Measurements from ENCODE around the gene TNS2.
"Not testable (repeated sequence)": the region's sequence is repeated elsewhere in the genome, so short reads cannot be mapped to it uniquely, and the experiment has no call there.

The TNS2 gene, protein sequence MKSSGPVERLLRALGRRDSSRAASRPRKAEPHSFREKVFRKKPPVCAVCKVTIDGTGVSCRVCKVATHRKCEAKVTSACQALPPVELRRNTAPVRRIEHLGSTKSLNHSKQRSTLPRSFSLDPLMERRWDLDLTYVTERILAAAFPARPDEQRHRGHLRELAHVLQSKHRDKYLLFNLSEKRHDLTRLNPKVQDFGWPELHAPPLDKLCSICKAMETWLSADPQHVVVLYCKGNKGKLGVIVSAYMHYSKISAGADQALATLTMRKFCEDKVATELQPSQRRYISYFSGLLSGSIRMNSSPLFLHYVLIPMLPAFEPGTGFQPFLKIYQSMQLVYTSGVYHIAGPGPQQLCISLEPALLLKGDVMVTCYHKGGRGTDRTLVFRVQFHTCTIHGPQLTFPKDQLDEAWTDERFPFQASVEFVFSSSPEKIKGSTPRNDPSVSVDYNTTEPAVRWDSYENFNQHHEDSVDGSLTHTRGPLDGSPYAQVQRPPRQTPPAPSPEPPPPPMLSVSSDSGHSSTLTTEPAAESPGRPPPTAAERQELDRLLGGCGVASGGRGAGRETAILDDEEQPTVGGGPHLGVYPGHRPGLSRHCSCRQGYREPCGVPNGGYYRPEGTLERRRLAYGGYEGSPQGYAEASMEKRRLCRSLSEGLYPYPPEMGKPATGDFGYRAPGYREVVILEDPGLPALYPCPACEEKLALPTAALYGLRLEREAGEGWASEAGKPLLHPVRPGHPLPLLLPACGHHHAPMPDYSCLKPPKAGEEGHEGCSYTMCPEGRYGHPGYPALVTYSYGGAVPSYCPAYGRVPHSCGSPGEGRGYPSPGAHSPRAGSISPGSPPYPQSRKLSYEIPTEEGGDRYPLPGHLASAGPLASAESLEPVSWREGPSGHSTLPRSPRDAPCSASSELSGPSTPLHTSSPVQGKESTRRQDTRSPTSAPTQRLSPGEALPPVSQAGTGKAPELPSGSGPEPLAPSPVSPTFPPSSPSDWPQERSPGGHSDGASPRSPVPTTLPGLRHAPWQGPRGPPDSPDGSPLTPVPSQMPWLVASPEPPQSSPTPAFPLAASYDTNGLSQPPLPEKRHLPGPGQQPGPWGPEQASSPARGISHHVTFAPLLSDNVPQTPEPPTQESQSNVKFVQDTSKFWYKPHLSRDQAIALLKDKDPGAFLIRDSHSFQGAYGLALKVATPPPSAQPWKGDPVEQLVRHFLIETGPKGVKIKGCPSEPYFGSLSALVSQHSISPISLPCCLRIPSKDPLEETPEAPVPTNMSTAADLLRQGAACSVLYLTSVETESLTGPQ (N-terminal part only)

DNA sequence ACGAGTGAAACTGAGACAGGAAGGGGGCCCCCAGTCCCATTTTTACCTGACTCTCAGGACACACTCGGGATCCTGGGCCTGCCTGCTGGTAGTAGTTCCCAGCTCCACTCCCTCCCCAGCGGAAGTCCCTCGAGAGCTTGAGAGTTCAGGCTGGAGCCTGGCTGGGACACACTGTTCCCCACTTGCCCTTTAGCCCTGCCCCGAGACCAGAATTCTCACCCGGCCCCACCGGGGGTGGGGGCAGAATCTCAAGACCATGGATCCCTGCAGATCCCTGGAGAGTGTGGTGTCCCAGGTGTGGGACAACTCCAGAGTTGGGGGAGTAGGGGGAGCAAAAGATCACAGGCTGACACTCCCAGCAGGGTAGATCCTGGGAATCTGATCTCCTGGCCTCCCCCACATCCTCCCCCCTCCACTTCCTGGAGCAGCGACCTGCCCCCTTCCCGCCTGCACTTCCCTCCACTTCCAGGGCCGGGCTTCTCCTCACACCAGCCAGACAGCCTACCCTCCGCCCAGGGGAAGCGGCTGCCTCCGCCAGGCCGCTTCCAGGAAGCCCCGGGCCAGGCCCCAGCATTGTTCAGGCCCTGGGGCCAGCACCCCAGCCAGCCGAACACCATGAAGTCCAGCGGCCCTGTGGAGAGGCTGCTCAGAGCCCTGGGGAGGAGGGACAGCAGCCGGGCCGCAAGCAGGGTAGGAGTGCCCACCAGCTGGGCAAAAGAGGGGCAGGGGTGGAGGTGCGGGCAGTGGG, at the start of gene TNS2:
TSS of gene TNS2 (plus strand) at position 495 of the 748 bp plus-strand sequence. CDS start at position 616, 121 bp downstream.
- DNase-seq, result no peak

DNA sequence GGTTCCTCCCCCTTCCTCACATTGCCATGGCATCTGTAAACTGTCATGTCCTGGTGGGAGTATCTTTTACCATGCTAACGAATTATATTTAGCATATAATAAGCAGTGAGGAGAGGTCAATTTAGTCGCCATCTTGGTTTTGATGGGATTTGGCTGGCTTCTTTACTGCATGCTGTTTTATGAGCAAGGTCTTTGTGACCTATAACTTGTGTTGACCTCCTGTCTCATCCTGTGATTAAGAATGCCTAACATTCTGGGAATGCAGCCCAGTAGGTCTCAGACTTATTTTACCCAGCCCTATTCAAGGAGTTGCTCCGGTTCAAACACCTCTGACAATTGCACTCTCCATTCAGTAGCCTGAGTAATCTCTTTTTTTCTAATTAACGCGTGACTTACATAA, 45.7 kb upstream of the TNS2 start:
- DNase-seq, result no peak

DNA sequence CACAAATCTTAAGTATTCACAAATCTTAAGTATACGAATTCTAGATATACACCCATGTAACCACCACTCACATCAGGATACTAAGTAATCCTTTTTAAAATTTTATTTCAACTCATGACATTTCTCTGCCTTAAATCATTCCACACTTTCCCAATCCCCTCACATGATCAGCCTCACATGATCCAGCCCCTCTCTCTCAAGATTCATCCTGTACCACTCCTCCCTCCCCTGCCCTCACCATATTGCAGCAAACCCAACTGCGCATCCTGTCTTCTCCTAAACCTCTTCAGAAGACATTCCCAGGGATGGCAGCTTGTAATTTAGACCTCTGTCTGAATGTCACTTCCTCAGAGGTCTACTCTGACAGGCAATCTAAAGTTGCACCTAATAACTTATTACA, 45.3 kb upstream of the TNS2 start:
- no peak for DNase-seq

DNA sequence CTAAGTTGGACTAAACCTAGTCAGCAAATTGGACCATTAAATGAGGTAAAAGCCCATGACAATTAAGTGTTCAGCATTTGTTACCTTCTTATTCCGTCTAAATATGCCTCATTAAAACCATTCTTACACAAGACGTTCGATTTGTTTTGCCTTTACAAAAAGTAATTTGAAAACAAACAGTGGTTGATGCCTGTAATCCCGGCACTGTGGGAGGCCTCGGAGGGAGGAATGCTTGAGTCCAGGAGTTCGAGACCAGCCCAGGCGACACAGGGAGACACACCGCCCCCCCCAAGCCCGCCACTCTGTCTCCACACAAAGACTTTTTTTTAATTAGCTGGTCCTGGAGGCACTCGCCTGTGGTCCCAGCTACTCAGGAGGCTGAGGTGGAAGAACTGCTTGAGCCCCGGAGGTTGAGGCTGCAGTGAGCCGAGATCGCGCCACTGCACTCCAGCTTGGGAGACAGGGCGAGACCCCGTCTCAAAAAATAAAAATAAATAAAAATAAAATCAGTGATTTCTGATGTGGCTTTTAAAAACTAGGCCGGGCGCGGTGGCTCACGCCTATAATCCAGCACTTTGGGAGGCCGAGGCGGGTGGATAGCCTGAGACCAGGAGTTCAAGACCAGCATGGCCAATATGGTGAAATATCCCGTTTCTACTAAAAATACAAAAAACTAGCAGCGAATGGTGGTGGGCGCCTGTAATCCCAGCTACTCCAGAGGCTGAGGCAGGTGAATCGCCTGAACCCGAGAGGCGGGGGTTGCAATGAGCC, 44.5 kb upstream of the TNS2 start:
- peak; percentile 20 for DNase-seq

DNA sequence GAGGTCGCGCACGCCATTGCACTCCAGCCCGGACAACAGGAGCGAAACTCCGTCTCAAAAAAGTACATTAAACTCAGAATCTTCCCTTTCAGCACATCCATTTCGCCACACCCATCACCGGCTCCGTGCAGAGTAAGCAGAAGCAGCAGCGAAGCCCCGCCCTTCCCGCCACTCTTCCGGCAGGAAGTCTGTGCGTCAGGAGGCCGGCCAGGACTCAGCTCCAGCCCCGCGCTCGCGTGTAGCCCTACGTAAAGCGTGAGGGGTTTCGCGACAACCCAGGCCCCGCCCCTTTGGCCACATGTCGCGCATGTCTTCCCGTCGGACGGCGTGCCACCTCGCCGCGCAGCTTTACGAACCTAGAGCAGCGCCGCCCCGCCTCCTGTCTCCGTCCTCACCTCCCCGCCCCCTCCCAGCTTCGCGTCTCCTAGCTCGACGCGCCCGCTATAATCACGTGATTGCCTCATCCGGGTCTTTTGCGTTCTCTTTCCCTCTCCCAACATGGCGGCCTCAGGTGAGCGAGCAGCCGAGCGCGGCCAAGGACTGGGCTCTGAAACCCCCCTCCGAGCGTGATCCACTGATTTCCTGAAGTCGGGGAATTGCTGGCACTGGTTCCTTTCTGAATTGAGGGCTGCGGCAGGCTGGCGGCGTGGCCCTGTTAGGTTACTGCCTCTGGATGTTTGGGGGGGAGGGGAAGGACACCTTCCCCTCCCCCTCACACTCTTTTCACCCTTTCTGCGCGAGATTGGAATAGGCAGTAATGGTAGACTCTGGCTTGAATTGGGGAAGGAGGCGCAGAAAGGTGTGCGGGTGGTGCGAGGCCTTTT, 43.7 kb upstream of the TNS2 start, which contains the start of gene EIF4B:
TSS of gene EIF4B (plus strand) at position 471 of the 824 bp plus-strand sequence. CDS start at position 499, 28 bp downstream.
- peak; percentile 100 for DNase-seq

DNA sequence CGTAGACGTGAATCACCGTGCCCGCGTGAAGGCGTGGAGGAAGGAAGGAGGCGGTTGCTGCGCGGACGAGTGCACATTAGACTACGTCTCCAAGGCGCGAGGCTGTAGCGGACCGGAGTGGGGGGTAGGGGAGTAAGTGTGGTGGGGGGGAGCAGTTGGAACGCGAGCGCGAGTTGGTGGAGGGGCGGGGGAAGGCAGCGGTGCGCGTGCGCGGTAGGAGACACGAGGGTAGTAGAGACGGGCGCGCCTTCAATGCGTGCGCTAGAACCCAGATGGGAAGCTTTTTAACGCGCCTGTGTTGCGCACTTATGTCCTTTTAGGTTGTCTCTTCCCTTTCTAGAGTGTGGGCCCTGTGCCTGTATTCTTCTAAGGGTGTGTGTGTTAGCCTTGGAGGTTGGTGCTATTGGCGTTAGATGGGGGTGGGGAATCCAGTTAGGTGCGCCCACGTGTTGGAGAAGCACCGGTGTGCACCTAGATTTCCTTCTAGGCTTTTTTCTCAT, 43.0 kb upstream of the TNS2 start:
- peak; percentile 80 for DNase-seq

DNA sequence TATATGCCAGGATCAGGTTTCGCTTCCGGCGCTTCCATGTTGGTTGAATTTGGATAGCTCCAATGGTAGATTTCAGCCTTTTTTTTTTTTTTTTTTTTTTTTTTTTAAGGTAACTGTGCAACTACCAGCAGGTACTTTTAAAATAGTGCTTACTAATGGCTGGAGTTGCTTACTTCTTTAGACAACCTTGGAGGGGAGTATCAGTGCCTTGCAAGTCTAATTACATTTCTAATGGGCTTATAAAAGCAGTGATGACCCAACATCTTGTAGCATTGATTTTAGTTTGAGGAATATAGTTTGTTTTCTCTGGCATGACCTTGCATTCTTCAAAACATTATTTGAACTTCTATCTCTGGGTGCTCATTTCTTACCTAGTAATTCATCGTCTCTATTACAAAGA, 42.5 kb upstream of the TNS2 start:
- no peak for DNase-seq

DNA sequence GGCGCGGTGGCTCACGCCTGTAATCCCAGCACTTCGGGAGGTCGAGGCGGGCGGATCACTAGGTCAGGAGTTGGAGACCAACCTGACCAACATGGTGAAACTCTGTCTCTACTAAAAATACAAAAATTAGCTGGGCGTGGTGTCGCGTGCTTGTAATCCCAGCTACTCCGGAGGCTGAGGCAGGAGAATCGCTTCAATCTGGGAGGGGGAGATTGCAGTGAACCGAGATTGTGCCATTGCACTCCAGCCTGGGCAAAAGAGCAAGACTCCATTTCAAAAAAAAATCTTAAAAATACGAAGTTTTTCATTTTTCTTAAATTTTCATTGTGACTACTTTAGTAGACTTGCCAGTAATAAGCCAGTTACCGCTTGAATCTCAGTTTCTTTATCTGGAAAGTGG, 41.1 kb upstream of the TNS2 start:
- not testable (repeated sequence) for DNase-seq

DNA sequence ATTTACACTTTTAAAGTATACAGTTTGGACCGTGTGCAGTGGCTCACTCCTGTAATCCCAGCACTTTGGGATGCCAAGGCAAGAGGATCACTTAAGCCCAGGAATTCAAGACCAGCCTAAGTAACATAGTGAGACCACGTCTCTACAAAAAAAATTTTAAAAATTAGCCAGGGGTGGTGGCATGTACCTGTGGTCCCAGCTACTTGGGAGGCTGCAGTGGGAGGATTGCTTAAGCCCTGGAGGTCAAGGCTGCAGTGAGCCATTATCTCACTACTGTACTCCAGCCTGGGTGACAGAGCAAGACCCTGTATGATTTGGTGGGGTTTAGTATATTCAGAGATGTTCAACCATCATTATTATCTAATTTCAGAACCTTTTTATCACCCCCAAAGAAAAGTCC, 38.9 kb upstream of the TNS2 start:
- no peak for DNase-seq

DNA sequence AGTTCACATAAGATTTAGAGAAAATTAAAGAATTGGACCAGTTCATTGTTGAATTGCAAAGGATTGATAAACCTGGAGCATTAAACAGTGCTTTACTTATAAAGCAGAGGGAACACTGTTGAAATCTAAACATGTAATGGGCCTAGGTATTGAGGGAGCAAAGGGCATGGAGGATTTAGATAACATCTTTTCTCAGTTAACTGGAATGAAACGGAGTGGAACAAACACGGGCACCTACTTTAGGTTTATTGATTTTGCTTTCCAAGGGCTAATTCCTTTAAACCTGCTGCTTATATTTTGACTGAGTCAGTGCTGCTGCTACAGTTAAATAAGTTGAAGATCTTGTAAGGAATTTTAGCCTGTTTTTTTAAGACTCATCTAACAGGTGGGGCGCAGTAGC, 38.0 kb upstream of the TNS2 start:
- no peak for DNase-seq

DNA sequence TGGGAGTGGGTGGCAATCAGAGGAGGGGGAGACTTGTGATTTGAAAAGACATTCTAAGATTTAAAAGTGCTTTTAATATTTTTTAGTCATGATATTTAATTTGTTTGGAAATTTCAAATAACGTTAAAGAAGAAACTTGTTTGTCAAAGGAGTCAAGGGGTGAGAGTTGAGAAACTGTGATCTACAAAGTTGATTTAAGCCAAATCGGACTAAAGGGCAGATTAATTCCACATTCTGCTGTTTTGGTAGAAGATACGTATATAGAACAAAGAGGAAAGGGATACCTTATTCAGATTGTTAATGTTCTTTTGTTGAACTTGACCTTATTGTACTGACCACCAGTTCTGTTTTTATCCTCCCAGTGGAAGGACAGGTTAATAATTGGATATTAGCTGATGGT, 36.9 kb upstream of the TNS2 start:
- DNase-seq, result no peak

DNA sequence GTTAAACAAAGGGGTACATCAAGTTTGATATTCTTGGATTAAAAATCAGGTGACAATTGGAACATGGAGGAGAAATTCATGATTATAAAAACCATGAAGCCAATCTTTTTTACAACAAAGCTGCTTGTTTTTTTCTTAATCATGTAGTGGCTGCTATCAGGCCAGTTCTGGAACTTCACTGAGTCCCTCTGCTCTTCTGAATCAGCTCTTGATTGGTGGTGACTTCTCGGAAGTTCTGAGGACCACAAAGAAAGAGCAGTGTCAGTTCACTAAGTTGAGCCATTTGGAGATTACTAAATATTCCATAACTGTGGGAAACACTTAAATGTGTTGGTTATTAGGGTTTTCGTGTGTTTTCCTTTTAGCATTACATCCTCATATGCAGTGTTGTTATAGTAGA, 35.2 kb upstream of the TNS2 start:
- DNase-seq, result no peak

DNA sequence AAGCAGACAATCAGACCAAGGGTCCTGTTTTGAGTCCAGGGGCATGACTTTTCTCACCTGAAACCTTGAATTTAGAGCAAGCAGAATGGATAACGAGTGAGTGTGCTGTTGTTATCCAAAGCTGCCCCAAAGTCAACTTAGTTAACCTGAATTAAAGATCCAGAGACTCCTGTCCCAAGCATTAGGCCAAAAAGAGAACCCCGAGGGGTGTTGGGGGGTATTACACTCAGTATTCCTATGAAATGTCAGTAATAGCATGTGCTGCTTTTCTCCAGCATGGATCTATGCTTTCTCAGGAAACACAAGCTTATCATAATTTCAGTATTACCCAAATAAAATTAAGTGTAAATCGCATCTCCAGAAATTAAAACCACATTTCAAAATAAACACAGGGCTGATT, 24.6 kb upstream of the TNS2 start:
- DNase-seq, result no peak

DNA sequence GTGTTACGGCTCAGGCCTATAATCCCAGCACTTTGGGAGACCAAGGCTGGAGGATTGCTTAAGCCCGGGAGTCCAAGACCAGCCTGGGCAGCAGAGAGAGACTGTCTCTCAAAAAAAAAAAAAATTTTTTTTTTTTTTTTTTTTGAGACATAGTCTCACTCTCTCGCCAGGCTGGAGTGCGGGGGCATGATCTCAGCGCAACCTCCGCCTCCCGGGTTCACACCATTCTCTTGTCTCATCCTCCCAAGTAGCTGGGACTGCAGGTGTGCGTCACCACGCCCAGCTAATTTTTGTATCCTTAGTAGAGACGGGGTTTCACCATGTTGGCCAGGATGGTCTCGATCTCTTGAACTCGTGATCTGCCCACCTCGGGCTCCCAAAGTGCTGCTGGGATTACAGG, 22.9 kb upstream of the TNS2 start:
- DNase-seq, result not testable (repeated sequence)

DNA sequence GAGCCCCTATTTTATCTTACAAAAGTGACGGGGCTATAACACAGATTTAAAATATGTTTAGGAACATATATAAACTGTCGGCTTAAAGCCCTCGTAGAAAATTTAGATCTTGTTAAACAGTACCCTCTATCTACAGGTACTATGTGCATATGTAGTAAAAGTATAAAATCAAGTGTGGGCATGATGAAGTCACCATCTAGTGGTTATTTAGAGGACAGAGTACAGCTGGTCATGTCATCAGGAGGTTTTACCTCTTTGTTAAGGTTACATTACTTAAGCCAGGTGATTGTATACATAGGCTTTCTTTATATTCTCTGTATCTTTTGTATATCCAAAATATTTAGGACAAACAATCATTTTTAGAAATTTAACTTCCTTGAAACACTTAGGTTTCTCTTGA, 18.2 kb upstream of the TNS2 start:
- DNase-seq, result no peak

DNA sequence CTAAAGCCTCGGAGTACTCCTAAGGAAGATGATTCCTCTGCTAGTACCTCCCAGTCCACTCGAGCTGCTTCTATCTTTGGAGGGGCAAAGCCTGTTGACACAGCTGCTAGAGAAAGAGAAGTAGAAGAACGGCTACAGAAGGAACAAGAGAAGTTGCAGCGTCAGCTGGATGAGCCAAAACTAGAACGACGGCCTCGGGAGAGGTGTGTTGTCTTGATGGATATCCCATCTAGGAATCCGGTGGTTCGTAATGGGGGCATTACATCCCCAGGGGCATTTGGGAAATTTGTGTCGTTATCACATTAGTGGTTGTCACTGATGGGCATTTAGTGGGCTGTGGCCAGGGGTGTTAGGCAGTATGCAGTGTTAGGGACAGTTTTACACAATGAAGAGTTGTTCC, 16.0 kb upstream of the TNS2 start:
- not testable (repeated sequence) for DNase-seq

DNA sequence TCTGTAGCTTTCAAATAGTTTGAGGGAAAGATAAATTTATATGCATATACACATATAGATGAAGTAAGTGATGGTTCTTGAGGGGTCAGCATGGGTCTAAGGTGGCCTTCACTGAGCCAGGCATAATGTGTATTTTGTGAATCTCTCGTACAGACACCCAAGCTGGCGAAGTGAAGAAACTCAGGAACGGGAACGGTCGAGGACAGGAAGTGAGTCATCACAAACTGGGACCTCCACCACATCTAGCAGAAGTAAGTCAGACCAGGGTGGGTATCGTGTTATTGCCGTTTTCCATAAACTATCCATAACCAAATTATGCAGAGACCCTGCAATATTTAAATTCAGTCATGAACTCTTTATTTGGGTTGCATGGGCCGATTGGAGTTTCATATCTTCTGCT, 15.4 kb upstream of the TNS2 start:
- DNase-seq, result no peak

DNA sequence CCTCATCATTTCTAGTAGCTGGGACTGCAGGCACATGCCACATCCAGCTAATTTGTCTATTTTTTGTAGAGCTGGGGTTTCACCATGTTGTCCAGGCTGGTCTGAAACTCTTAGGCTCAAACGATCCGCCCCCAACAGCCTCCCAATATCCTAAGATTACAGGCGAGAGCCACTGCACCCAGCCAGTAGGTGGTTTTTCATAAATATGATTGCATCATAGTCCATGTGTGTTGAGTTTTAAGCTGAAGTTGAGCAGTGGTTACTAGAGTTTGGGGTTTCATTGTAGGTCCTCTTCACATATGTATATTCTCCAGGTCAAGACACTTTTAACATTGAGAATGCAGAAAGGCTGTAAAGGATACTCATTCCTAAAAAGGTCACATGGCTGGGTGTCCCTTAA, 13.1 kb upstream of the TNS2 start:
- DNase-seq, result no peak

DNA sequence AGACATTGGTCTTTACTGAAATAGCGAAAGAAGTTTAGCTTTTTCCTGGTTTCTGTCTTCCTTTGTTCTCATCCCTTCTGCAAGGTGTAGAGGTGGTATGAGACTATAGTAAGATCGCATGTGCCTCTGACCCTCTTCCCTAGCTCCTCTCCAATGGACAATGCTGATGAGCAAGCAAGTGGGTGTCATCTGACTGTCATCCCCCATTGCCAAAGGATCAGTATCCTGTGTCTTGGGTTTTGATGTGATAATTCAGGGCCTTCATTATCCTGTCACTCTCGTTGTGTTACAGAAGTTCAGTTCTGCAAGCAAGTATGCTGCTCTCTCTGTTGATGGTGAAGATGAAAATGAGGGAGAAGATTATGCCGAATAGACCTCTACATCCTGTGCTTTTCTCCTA, 10.0 kb upstream of the TNS2 start:
- no peak for DNase-seq

Data from activated CD8-positive, alpha-beta memory T cell treated with anti-CD3 and anti-CD28 coated beads, Interleukin-2, amount 50 U/mL, for 4 hours (primary cell).